Activated CD4-positive, CD25-positive, alpha-beta regulatory T cell treated with anti-CD3 and anti-CD28 coated beads, Interleukin-2, amount 50 U/mL, for 72 hours (primary cell): ENCODE data around the gene RPS6KL1.
"Not testable (repeated sequence)": the region's sequence is repeated elsewhere in the genome, so short reads cannot be mapped to it uniquely, and the experiment has no call there.

Source experiments
- DNase-seq: peaks from one replicate; pipeline ENCODE4 v3.0.0; 2021

Gene RPS6KL1

DNA sequence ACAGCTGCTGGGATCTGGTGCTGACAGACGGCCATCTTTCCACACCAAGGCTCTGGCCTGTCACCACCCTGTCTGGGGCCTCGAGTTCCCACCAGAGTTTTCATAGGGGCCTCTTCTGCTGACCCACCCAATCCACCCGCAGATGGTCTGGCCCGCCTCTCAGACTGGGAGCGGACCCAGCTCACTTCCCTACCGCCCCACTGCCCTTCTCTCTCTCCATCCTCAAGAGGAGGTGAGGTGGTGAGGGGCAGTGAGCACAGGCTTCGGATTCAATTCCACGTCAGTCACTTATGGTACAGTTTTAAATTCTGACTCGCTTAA is 12.3 kb upstream of the RPS6KL1 start:
- DNase-seq, result no peak

DNA sequence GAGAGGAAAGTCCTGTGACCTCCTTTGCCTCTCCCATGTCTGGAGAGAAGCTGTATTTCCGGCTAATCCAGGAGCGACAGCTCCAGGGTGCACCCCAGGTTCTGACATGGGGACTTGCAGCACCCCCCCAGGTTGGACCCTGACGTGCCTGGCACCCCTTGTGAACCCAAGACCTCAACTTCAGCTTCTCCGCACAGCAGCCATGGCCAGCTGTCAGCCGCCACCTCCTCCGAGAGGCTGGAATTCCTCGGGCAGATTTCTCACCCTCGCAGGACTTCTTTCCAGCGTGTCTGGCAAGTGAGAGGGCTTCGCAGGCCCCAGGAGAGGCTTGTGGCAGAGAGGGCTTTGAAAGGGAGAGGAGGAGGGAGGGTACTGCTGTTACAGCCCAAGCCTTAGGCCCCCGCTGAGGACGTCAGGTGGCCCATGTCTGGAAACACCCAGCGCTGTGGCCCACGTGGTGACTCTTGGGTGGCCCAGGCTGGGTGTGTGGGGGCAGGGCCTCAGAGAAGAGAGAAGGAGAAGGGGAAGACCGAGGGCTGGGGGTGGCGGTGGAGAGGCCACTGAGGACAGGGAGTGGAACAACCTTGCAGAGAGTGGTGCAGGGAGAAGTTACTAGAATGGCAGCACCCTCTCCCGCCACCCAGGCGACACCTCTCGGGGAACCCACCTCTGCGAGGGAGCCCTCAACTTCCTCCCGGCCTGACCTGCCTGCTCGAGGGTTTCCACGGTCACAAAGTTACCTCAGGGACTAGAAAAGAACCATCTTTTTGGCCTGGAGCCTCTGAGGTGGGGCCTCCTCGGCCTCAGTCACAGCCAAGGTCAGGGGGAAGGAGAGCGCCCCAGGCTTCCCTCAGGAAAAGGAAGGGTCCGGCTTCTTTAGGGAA is 11.7 kb upstream of the RPS6KL1 start:
- DNase-seq, result no peak

DNA sequence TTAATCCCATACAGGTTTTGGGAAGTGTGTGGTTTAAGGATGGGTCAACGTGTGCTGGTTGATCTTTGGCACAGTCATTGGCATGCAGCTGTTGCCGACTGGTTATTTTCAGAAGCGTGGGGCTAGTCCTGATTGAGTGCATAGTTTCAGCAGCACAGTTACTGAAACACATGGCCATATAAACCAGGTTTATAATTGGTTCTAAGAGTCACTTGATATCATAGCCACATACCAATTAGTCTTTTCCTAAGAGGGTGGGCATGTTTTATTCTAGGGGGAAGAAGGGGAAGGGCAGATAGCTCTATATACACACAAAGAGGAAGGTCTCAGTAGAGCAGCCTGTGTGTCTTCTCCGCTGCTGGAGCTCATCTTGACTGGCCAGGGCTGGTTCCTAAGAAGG is 11.0 kb upstream of the RPS6KL1 start:
- no peak for DNase-seq

DNA sequence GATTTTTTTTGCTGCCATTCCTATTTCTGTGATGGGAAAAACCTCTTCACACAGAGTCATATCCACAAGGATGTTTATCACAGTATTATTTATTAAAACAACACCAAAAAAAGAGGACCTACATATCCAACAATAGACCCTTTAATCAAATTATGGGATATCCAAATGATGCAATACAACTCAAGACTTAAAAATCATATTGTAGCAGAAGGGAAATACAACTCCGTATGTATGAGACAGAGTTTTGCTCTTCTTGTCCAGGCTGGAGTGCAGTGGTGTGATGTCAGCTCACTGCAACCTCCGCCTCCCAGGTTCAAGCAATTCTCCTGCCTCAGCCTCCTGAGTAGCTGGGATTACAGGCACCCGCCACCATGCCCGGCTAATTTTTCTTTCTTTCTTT is 9.9 kb upstream of the RPS6KL1 start:
- not testable (repeated sequence) for DNase-seq

DNA sequence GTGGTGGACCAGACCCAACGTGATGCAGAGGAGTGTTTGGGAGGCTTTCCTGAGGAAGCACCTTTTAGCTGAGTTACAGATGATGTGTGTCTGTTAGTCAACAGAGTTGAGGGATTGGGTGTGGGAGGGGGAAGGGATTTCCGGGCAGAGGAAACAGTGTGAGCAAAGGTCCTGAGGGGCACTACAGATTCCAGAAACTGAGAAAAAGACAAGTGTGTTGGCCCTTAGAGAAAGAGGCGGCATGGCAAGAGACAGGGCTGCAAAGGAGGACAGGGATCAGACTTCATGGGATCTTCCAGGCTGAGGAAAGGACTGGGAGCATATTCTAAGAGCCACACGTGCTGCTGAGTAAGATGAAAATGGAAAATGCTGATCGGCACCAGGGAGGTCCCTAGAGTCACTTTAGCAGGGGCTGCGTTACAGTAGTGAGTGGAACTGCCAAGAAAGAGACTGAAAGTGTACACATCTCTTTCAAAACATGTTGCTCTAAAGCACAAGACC is 9.4 kb upstream of the RPS6KL1 start:
- DNase-seq, result no peak

DNA sequence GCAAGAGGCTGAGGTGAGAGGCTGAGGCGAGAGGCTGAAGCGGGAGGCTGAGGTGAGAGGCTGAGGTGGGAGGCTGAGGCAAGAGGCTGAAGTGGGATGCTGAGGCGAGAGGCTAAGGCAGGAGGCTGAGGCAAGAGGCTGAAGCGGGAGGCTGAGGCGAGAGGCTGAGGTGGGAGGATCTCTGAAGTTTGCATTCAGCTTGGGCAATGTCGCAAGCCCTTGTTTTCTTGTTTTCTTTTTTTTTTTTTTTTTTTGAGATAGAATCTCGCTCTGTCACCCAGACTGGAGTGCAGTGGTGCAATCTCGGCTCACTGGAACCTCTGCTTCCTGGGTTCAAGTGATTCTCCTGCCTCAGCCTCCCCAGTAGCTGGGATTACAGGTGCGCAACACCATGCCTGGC is 8.7 kb upstream of the RPS6KL1 start:
- DNase-seq, result not testable (repeated sequence)

DNA sequence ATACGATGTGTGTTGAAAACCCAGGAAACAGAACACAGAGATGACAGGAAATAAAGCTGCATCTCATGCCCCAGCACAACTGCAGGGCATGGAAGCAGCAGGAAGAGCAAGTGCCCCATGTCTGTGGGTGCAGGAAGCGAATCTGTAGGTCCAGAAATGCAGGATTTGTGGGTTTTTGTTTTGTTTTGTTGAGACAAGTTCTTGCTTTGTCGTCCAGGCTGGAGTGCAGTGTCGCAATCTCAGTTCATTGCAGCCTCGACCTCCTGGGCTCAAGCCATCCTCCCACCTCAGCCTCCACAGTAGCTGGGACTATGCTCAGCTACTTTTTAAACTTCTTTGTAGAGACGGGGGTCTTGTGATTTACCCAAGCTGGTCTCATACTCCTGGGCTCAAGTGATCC is 6.2 kb upstream of the RPS6KL1 start:
- DNase-seq, result no peak

DNA sequence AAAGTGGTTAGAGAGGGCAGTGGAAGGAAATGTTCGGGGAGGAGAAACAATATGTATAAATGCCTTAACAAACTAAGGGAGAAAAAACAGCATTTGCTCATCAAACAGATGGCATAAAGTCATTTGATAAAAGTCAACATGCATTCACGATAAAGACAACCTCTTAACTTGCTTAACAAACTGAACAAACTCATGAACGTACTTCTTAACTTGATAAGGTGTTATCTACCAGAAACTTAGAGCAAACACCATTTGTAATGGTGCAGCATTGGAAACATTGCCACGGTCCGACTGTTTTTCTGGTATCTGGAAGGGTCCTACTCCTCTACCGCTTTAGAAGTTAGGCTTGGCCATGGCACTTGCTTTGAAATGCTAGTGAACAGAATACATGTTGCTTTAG is 4.2 kb upstream of the RPS6KL1 start:
- DNase-seq, result no peak

DNA sequence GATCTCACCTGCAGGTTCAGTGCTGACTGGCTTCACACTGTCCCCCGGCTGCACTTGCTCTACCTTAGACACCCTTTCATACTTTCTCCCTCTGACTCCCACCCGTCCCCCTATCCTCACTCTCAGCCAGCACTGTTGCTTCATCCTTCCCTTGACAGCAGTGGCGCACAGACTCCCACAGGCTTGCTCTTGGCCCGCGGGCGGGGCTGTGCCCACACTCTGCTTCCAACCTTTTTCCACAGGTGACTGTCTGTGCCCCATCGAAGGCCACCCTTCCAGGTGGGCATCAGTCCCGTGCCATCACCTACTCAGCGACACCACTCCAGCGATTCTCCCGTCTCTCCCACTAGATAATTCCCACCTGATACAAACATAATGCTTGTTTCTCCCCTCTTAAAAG is 1.0 kb upstream of the RPS6KL1 start:
- no peak for DNase-seq

DNA sequence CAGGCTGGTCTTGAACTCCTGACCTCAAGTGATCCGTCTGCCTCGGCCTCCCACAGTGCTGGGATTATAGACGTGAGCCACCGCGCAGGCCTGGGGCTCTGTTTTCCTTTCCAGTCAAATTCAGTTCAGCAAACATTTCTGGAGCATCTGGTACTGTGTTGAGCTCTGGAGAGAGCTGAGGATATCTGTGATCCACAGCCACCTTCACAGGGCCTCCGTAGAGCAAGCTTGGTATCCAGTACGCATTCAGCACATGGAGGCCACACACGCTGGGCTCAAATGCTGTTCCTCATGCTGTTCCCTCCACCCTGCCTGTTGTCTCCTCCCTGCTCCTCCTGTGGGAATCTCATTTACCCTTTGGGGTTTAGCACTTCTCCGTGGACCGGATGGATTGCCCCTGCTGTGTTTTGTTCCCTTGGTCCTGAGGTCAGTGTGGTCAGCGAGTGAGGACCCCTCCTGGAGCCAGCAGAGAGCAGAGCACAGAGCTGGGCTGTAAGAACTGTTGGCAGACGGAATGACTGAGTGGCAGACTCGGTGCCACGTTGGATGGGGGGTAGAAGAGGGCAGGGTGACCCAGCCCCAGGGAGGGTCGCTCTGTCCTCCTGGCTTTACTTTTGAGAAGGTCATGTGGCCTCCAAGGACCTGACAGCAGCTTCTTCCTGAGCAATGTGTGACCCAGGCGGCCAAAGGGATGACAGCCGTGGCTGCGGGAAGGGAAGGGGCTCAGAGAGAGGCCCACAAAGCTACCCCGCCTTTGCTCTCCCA is 891 bp downstream of the RPS6KL1 start:
- DNase-seq, result no peak

DNA sequence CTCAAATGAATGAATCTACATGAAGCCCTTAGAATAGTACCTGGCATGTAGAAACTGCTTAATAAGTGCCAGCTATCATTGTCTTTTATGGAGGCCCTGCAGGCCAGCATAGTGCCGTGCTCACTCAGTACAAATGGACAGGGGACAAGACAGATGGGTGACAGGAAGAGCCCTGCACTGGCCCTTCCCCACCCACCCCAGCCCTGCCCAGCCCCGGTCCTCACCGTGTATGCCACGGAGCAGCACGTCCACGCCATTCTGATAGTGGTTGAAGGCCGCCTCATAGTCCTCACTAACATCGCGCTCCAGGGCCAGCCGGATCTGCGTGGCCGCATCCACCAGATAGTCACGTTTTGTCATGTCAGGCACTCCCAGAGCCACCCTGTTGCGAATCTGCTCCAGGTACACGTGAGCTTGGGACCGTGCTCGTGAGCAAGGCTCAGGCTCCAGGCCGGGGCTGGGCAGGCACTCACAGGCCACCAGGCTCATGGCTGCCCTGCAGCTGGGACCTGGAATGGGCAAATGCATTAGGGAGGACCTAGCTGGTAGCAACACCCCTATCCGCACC is 1.9 kb downstream of the RPS6KL1 start:
- no peak for DNase-seq

DNA sequence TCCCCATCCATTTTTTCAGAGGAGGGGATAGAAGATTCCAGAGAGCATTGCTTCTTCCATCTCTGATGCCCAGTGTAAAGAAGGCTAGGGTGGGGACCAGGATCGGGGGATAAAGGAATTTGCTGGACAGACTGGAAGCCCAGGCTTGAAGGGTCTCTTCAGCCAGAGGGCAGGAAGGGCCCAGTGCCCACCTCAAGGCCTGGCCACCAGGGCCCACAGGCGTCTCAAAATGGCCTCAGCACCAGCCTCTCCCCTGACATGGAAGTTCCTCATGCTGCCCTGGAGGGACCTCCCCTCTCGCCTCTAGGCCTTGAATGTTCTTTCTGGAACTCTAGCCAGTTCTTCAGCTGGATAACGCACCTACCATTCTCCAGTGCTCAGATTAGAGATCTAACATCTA is 2.8 kb downstream of the RPS6KL1 start:
- no peak for DNase-seq

DNA sequence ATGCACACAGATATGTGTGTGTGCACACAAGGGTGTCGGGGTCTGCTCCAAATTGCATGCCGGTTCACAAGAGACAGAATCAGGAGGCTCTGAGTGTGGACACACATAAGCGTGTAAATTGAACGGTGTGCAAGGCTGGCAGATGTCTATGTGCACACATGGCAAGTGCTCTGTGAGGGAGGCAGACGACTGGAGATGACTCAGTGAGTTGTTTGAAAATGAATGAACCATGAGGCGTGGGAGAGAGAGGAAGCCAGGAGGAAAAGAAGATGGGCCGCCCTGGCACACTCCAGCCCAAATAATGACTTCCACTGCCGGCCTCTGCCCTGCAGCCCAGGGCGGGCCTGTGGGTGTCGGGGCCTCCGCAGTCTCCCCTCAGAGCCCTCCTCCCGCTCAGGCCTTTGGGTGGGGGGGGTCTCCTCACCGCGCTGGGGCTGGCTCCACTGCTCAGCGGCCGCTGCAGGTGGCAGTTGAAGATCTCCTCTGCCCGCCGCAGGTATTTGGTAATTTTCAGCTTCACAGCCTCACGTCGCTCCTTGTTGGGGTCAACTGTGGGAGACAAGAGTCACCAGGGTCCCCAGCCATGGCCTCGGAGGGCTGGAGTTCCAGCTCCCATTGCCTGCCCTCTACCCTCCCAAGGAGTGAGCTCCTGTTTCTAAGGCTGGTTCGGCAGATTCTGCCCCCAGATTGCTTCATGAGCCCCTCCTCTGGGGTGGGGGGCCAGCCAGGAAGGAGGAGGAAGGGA is 3.5 kb downstream of the RPS6KL1 start:
- no peak for DNase-seq

DNA sequence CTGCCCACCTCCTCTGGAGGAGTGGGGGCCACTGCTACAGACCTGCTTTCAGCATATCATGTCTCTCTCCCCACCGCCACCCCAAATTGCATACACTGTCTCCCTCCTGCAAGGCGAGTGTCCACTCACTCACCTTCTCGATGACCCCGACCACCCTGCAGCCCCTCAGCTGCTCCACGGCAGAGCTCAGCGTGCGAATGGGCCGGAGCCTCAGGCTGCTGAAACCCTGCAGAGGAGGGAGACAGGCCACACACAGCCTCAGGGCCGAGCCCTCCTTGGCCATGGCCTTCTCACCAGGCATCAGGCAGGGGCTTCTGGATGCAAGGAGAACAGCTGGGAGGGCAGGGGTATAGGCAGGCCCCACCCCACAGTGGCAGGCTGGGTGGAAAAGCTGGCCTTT is 4.7 kb downstream of the RPS6KL1 start:
- DNase-seq, result no peak

DNA sequence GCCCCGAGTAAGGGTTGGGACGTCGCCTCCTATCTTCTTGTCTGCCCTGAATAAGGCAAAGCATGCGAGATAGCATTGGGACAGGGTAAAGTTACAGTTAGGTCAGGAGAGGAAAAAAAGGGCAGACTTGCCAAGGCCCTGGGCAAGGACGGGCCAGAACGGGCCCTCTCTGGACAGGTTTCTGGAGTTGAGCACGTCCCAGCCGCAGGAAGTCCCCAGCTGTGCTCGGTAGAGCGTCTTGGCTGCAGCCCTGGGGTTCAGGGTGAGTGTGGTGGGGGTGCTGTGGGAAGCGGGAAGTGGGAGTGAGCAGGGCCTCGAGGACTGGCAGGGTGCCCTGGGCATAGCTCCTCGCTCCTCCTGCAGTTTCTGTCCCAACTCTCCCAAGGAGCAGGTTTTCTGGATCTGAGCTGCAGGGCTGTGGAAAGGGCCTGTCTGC is 5.4 kb downstream of the RPS6KL1 start:
- no peak for DNase-seq

DNA sequence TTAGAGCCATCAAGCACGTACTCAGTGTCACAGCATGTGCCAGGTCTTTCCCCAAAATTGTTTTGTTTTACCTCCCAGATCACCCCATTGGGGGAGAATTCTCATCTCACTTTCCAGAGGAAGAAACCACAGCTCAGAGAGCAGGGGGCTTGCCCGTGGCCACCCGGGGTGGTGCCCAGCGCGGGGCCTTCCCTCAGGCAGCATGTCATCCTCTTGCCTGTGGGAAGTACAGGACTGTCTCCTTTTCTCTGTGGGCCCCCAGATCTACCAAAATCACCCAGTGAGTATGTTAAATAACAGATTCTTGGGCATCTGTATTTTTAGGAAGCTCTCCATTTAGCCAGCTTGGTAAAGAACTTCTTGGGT is 5.9 kb downstream of the RPS6KL1 start:
- no peak for DNase-seq

DNA sequence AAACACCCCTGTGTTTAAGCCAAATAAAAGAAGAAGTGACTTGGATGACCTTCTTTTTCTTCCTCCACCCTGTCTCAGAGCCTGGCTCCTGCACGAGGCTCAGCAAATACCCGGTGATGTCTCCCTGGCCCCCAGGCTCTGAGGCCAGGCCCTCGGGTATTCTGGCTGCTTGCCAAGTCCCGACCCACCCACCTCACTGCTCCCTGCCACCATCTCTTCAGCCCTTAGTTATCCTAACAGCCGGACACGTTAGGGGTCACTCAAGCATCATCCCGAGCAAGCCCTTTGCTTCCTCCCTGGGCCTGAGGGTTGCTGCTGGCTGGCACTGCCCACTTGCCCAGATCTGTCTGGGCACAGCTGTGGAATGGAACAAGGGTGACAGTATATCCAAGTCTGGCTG is 7.2 kb downstream of the RPS6KL1 start:
- no peak for DNase-seq

DNA sequence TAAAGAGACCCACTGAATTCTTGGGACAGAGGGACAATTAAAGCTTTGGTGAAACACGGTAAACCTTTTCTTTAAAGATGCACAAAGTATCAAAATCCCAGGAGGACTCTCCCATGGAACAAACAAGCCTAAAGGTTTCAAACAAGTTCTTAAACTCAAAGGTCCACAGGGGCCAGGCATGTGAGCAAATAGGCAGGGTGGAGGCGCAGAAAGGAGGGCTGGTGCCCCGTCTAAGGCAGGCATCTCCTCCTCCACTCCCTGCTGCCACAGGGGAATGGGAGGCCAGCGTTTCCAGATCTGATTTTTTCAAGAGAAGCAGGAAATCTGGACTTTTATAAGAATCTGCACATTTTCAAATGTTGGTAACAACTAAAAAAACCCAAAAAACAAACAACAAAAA is 7.6 kb downstream of the RPS6KL1 start:
- no peak for DNase-seq

DNA sequence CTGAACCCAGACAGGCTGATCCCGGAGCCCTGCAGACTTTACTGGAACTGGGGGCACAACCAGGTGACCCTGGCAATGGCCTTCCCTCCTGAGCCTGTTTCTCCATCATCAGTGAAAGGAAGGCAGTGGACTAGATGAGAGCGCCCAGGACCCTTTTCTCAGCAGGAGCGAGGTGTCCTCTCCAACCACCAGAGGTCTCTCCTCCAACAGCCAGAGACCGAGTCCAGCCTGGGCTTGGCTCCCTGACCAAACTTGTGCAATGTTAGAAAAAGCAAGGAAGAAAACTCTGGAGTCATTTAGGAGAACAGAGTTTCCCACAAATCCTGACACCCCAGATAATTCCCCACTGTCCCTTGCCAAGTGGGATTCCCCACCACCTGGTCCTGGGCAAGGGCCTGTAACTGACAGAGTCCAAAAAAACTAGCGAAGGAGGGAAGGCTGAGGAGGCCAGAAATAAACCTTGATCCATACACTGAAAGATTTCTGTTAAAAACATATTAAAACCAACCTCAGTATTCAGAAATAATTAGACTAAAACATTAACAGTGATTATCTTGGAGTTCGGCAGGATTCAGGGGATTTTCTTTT is 9.0 kb downstream of the RPS6KL1 start:
- no peak for DNase-seq

DNA sequence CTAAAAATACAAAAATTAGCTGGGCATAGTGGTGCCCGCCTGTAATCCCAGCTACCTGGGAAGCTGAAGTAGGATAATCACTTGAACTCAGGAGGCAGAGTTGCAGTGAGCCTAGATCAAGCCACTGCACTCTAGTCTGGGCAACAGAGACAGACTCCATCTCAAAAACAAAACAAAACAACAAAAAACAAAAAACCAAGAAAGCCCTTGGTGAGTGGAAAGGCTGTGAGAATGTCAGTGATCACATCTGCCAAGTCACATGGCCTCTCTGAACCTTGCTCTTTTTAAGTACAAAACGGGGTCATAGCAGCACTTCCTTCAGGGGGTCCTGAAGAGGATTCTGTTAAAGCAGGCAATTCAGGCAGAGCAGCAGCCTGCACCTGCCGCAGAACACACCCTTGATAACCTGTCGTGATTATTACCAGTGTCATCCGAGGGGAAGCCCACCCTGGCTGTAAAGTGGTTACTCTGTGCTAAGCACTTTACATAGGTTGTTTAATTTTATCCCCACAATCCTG is 9.6 kb downstream of the RPS6KL1 start:
- DNase-seq, result no peak

DNA sequence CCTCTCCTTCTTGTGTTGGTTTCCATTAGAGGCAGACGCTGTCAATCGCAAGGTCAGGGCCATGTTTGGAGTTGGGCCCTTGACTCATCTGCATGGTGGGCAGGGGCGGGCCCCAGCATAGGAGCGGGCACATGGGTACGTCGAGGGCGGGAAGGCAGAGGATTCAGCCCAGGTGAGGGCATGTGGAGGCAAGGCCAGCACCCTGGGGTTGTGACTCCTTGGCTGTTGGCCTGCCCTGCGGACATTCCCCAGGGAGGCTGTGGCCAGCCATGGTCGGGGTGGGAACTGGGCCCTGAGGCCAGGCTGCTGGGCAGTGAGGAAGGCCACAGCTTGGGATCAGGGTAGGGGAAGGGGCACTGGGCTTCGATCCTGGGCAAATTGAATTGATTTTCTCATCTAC is 10.3 kb downstream of the RPS6KL1 start:
- no peak for DNase-seq

DNA sequence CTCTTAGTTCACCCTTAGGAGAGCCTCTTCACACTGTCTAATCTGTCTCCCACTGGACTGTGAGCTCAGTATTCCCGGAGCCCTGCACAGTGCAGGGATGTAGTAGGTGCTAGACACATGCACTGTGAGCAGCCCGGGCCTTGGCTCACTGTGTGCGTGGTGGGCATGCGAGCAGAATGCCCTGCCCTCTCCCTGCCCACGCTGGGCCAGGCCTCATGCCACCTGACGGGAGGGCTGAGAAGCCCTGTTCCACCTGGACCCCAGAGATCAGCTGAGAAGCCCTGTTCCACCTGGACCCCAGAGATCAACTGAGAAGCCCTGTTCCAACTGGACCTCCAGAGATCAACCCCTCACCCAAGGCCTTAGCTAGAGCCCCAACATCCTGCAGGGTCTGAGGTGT is 10.9 kb downstream of the RPS6KL1 start:
- DNase-seq, result no peak

DNA sequence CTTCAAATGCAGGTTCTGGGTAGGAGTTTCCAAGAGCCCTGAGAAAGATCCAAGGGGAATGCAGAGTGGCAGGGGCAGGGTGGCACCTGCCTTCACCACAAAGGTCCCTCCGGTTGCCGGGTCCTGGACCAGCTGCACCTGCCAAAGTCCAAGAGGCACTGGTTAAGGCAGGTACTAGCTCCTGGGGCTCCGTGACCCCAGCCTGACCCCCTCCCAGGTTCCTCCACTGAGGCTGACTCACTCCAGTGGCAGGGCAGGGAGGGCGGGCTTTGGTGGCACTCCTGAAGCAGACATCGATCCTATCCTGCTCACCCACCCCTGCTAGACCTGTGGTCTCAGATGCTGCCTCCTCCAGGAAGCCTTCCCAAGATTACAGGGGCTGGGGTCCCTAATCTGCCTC is 11.4 kb downstream of the RPS6KL1 start:
- no peak for DNase-seq
